ENCODE results near the gene LIX1. TPM values are rescaled to one million over a fixed set of nuclear protein-coding genes. Genes with fewer than 3 reads are reported as not detected.

The LIX1 gene
- total and polyA plus RNA-seq, 2 of the 13 experiments (the other 11 are each of a cell fraction or from before 2014, with no cell fraction given) = not detected

- TF ChIP-seq SMYD3 (CRISPR knock-in tag; IDR thresholded peaks at IDR 0.05) = no peak
Measured at GRCh38 chr5:97077246-97077645, 65.2 kb downstream of the LIX1 start (continued).

- H3K4me3 ChIP-seq (replicated peaks in 1 of 3; ENCODE audit: insufficient read depth in 1 of 3, low read depth in 2 of 3, low read length in 3 of 3) = no peak overlapping the region
- H2AFZ ChIP-seq (ENCODE audit: low read length) = no peak overlapping the region
- H3K4me1 ChIP-seq (ENCODE audit: insufficient read depth, low read length) = no peaks in the 10 kb centered on the region
- H3K9ac ChIP-seq (ENCODE audit: insufficient read depth, low read depth, low read length) = no peak overlapping the region
- no peaks in the 10 kb centered on the region for H4K20me1 ChIP-seq (ENCODE audit: insufficient read depth, low read length)
- intact Hi-C loops (cut with micrococcal nuclease; ENCODE audit: unreplicated experiment) (no loop called here), in situ Hi-C loops (cut with HindIII; ENCODE audit: extremely low pct_ligation_motif_present, low pct_unique_long_range_greater_than_20kb) (no loop called here)
- DNase-seq (ENCODE audit: low spot score) (no peak), FAIRE-seq (no peak), ATAC-seq (no peak)
- no peak overlapping the region for H3K27ac ChIP-seq (ENCODE audit: extremely low read length, insufficient read depth, low read length)
- no peaks in the 10 kb centered on the region for H3K9me3 ChIP-seq (ENCODE audit: low read length)
- no peaks in the 10 kb centered on the region for H3K36me3 ChIP-seq (replicated peaks in 1 of 2; ENCODE audit: control insufficient read depth in 1 of 2, insufficient read depth in 2 of 2, low read length in 2 of 2)
- CTCF ChIA-PET (ENCODE audit: low intra/inter-chr PET ratio, low total read pairs) = no interaction called here
- no peaks in the 10 kb centered on the region for H3K79me2 ChIP-seq (ENCODE audit: insufficient read depth, low read length)
- BruUV-seq (replicated peaks) = no TSS peak
- POLR2A ChIA-PET = no interaction called here
- no peaks in the 10 kb centered on the region; a peak in 1 of 5 replicates for H3K27me3 ChIP-seq (ENCODE audit: control insufficient read depth in 1 of 2, insufficient read depth in 2 of 2, low read length in 2 of 2)
- no peak overlapping the region for H3K4me2 ChIP-seq (ENCODE audit: low read depth, low read length)
- TF ChIP-seq KIAA2018 (CRISPR knock-in tag; IDR thresholded peaks at IDR 0.05; ENCODE audit: borderline replicate concordance) (no peak), CBX5 (CRISPR knock-in tag; IDR thresholded peaks at IDR 0.05; ENCODE audit: borderline replicate concordance) (no peak), RBM39 (IDR thresholded peaks at IDR 0.05; ENCODE audit: low read depth, low read length, poor library complexity, severe bottlenecking) (no peak), ZNF234 (CRISPR knock-in tag; conservative IDR thresholded peaks at IDR 0.05) (no peak), AGO1 (IDR thresholded peaks at IDR 0.05; ENCODE audit: low read depth, low read length, poor library complexity, severe bottlenecking) (no peak), ZNF549 (CRISPR knock-in tag; IDR thresholded peaks at IDR 0.05) (no peak), SP5 (CRISPR knock-in tag; IDR thresholded peaks at IDR 0.05; ENCODE audit: borderline replicate concordance, low read depth) (no peak), ZBTB49 (CRISPR knock-in tag; IDR thresholded peaks at IDR 0.05; ENCODE audit: borderline replicate concordance) (no peak), ZBTB46 (CRISPR knock-in tag; IDR thresholded peaks at IDR 0.05; ENCODE audit: borderline replicate concordance) (no peak), RORA (CRISPR knock-in tag; IDR thresholded peaks at IDR 0.05) (no peak)
Measured at GRCh38 chr5:97076098-97076497, 66.3 kb downstream of the LIX1 start.
